Calu3 (cell line): ENCODE data around the gene OLFM1. TPM values are rescaled to one million over a fixed set of nuclear protein-coding genes. Genes with fewer than 3 reads are reported as not detected.

Experiments used
- BruUV-seq: library from RNA; stranded (reverse); fragments of 400-500 nt; replicated peaks from 2 replicates; lab custom pipeline; 2021; lab: Mats Ljungman, UMichigan
- CTCF ChIA-PET: fragments of 300-600 bp; sonication (Branson Sonifier 250); formaldehyde crosslinking; loops from one replicate; lab custom pipeline; 2022; ENCODE audit warnings: antibody characterized with exemption; lab: Charles Lee
- DNase-seq: peaks from one replicate; pipeline ENCODE4 v3.0.0; 2022
- H3K27ac Mint-ChIP-seq: one replicate; pipeline ENCODE4 v1.8.0; 2022; ENCODE audit warnings: mixed read lengths; ENCODE audit not compliant: unreplicated experiment
- H3K27me3 Mint-ChIP-seq: one replicate; pipeline ENCODE4 v1.8.0; 2022; ENCODE audit warnings: mixed read lengths; ENCODE audit not compliant: unreplicated experiment
- H3K36me3 Mint-ChIP-seq: one replicate; pipeline ENCODE4 v1.8.0; 2022; ENCODE audit warnings: mild to moderate bottlenecking, moderate library complexity, mixed read lengths; ENCODE audit not compliant: insufficient read depth, unreplicated experiment
- H3K4me1 Mint-ChIP-seq: one replicate; pipeline ENCODE4 v1.8.0; 2022; ENCODE audit warnings: mild to moderate bottlenecking, low read depth, mixed read lengths; ENCODE audit not compliant: unreplicated experiment
- H3K4me3 Mint-ChIP-seq: one replicate; pipeline ENCODE4 v1.8.0; 2022; ENCODE audit warnings: mild to moderate bottlenecking, low read depth, moderate library complexity, mixed read lengths; ENCODE audit not compliant: unreplicated experiment
- H3K9me3 Mint-ChIP-seq: one replicate; pipeline ENCODE4 v1.8.0; 2022; ENCODE audit warnings: low read depth, mixed read lengths; ENCODE audit not compliant: unreplicated experiment
- intact Hi-C: fragments of 100-400 bp; cut with micrococcal nuclease; formaldehyde crosslinking; loops from one replicate; pipeline ENCODE4 v1.10.0; 2022; ENCODE audit not compliant: unreplicated experiment
- total RNA-seq: library from RNA; stranded (reverse); gene quantifications from 2 replicates; pipeline ENCODE4 v1.2.3, GENCODE V29; 2022
- TF ChIP-seq, protein P1 (sequence below): fragments of 200-600 bp; IDR thresholded peaks from one replicate; pipeline ENCODE4 v1.8.0; 2022; ENCODE audit warnings: antibody characterized with exemption; ENCODE audit not compliant: unreplicated experiment

The OLFM1 gene
- total RNA-seq, 1 experiment from 2014 or later = 5.5 TPM

DNA sequence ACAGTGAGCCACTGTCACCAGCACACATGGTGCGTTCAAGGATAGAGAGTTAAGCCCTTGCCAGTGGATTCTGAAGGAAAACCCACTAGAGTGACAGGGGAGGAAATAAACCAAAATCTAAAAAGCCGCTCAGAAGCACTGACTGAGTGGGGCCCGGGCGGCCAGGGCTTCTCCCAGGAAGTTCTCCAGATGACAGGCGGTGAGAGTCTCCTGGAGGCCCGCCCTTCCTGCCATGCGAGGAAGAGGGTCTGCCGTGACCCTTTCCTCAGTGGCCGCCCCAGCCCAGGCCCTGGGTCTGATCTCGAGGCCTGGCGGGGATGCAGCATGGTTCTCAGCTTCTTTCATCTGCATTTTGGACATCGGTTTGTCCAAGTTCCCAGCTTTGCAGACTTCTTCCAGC, 14.9 kb downstream of the OLFM1 start:
- TF ChIP-seq, protein P1, sequence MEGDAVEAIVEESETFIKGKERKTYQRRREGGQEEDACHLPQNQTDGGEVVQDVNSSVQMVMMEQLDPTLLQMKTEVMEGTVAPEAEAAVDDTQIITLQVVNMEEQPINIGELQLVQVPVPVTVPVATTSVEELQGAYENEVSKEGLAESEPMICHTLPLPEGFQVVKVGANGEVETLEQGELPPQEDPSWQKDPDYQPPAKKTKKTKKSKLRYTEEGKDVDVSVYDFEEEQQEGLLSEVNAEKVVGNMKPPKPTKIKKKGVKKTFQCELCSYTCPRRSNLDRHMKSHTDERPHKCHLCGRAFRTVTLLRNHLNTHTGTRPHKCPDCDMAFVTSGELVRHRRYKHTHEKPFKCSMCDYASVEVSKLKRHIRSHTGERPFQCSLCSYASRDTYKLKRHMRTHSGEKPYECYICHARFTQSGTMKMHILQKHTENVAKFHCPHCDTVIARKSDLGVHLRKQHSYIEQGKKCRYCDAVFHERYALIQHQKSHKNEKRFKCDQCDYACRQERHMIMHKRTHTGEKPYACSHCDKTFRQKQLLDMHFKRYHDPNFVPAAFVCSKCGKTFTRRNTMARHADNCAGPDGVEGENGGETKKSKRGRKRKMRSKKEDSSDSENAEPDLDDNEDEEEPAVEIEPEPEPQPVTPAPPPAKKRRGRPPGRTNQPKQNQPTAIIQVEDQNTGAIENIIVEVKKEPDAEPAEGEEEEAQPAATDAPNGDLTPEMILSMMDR = no peak
- BruUV-seq = no TSS peak
- Mint-ChIP-seq H3K36me3 (no peaks in the 10 kb centered on the region), H3K27ac (no peak overlapping the region), H3K27me3 (no peaks in the 10 kb centered on the region), H3K4me1 (no peaks in the 10 kb centered on the region), H3K9me3 (peaks cover 5% of the 10 kb centered on the region), H3K4me3 (no peak overlapping the region)
- intact Hi-C loops = no loop called here
- CTCF ChIA-PET = interaction anchor here (0.8 kb wide), 1 partner anchor 64 kb away, joined by 3 read pairs; no protein-coding TSS in a partner anchor
- DNase-seq = no peak

DNA sequence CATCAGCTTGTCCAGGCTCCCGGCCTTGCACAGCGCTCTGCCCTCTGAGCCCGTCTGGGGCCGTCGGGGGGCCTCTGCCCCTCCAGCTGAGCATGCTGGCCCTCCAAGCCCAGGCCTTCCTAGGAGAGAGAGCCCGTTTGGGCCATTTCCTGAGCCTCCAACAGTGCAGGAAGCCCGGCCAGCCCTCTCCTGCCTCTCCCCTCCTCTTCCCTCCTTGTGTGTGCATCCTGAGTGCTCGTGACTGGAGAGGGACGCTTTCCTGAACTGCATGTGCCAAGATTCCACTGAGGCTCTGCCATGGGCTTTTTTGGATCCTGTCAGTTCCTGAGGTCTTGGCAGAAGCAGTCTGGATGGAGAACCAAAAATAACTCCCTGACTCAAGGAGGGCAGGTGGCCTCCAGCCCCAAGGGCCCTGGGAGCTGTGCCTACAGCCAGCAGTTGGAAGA, 15.6 kb downstream of the OLFM1 start:
- no peaks in the 10 kb centered on the region for H3K27me3 Mint-ChIP-seq
- TF ChIP-seq, protein P1 = no peak
- CTCF ChIA-PET = no interaction called here
- no peak overlapping the region for H3K4me3 Mint-ChIP-seq
- H3K36me3 Mint-ChIP-seq = no peaks in the 10 kb centered on the region
- no TSS peak for BruUV-seq
- no peak overlapping the region for H3K27ac Mint-ChIP-seq
- H3K4me1 Mint-ChIP-seq = no peaks in the 10 kb centered on the region
- intact Hi-C loops = no loop called here
- peaks cover 5% of the 10 kb centered on the region for H3K9me3 Mint-ChIP-seq
- no peak for DNase-seq

DNA sequence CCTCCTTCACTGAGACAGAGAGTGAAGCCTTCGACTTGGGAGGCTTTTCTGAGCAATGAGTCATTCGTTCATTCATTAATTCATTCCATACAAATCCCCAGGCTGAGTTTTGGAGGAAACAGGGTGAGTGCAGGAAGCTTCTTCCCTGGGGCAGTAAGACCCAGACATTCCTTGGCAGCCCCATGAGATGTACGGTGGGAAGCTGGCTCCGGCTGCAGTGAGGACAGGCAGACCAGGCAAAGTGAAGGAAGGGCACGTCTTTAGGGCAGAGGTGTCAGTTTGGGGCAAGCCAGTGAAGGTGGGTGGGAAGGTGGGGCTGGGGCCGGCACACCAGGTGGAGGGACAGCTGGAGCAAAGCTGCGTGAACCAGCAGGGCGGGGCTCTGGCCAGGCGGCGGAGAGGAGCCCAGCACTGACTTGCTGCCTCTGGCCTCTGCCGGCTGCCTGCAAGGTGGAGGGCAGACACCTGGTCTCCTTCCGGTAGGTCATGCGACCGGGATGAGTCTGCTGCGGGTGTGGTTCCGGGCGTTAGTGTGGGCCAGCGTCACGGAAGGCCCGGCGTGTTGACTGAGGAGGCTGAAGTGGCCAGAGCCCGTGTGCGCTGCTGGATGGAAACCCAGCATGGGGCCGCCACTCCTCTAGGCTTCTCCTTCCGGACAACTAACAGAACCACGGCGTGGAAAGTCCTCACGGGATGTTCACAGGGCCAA, 16.6 kb downstream of the OLFM1 start:
- TF ChIP-seq, protein P1 = no peak
- CTCF ChIA-PET = no interaction called here
- no peak overlapping the region for H3K4me3 Mint-ChIP-seq
- peaks cover 5% of the 10 kb centered on the region for H3K9me3 Mint-ChIP-seq
- intact Hi-C loops = no loop called here
- DNase-seq = no peak
- no peaks in the 10 kb centered on the region for H3K27me3 Mint-ChIP-seq
- H3K4me1 Mint-ChIP-seq = no peaks in the 10 kb centered on the region
- H3K36me3 Mint-ChIP-seq = no peaks in the 10 kb centered on the region
- H3K27ac Mint-ChIP-seq = no peak overlapping the region
- BruUV-seq = no TSS peak

DNA sequence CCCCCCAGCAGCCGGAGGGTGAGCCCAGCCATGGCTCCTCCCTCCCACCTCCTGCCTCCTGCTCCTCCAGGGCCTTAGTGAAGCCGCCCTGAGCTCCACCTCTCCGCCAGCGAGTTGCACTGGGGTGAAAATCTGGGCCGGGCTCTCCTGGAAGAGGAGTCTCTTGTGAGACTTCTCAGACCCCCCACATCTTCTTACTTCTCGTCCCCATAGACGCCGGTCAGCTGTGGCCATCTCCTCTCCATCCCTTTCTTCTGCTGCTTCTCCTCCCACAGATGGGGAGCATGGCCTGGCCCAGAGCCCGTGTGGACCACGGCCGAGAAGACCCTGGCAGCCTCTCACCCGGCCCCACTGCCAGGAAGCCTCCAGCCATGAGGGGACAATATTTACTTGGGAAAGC, 17.3 kb downstream of the OLFM1 start:
- CTCF ChIA-PET = no interaction called here
- Mint-ChIP-seq H3K36me3 (no peaks in the 10 kb centered on the region), H3K4me3 (no peak overlapping the region), H3K9me3 (no peaks in the 10 kb centered on the region), H3K27me3 (no peaks in the 10 kb centered on the region), H3K4me1 (no peaks in the 10 kb centered on the region), H3K27ac (no peak overlapping the region)
- TF ChIP-seq, protein P1 = no peak
- BruUV-seq = no TSS peak
- DNase-seq = no peak
- intact Hi-C loops = no loop called here
